Caco-2 (cell line): ENCODE results near the gene GRK1. TPM values are rescaled to one million over a fixed set of nuclear protein-coding genes. Genes with fewer than 3 reads are reported as not detected.

Experiments
- Bru-seq: library from RNA; stranded (reverse); fragments of 400-500 nt; gene quantifications from one replicate; lab custom pipeline; 2021; lab: Mats Ljungman, UMichigan
- BruChase-seq, 2 experiments: library from RNA; stranded (reverse); fragments of 400-500 nt; gene quantifications; one replicate each; lab custom pipeline; 2021; lab: Mats Ljungman, UMichigan
- BruUV-seq: library from RNA; stranded (reverse); fragments of 400-500 nt; replicated peaks from 2 replicates; lab custom pipeline; 2021; lab: Mats Ljungman, UMichigan
- CTCF ChIA-PET: fragments of 300-600 bp; sonication (Branson Sonifier 250); formaldehyde crosslinking; loops from one replicate; lab custom pipeline; 2022; ENCODE audit warnings: antibody characterized with exemption; lab: Charles Lee
- POLR2A ChIA-PET: fragments of 300-600 bp; sonication (Branson Sonifier 250); formaldehyde crosslinking; loops from one replicate; lab custom pipeline; 2022; ENCODE audit warnings: antibody characterized with exemption; lab: Charles Lee
- DNase-seq, 2 experiments: peaks; one replicate each; pipeline versions ENCODE4 v3.0.0 to v3.0.0-alpha.2; 2020 to 2022
- H3K27me3 ChIP-seq: replicated peaks from 2 replicates; pipeline ENCODE4 v1.6.0; 2011; ENCODE audit warnings: low read length; ENCODE audit not compliant: control insufficient read depth, insufficient read depth
- H3K36me3 ChIP-seq: 2 replicates; pipeline ENCODE4 v1.5.1; 2011; ENCODE audit warnings: low read length; ENCODE audit not compliant: control insufficient read depth, insufficient read depth
- H3K4me1 ChIP-seq: fragments of 250-450 bp; sonication (Bioruptor Pico); 2 replicates; pipeline ENCODE4 v1.5.1; 2020; ENCODE audit warnings: mild to moderate bottlenecking
- H3K4me3 ChIP-seq: 2 replicates; pipeline ENCODE4 v1.5.1; 2011; ENCODE audit warnings: low read depth, mild to moderate bottlenecking, control low read depth, low read length
- H3K9me3 ChIP-seq: fragments of 250-450 bp; sonication (Bioruptor Pico); 2 replicates; pipeline ENCODE4 v1.5.1; 2020; ENCODE audit warnings: mild to moderate bottlenecking, moderate library complexity
- H3K27ac Mint-ChIP-seq: one replicate; pipeline ENCODE4 v1.8.0; 2022; ENCODE audit warnings: mixed read lengths; ENCODE audit not compliant: unreplicated experiment
- H3K27me3 Mint-ChIP-seq: one replicate; pipeline ENCODE4 v1.8.0; 2022; ENCODE audit warnings: mixed read lengths; ENCODE audit not compliant: insufficient read depth, unreplicated experiment
- H3K36me3 Mint-ChIP-seq: one replicate; pipeline ENCODE4 v1.8.0; 2022; ENCODE audit warnings: mild to moderate bottlenecking, mixed read lengths; ENCODE audit not compliant: insufficient read depth, unreplicated experiment
- H3K4me1 Mint-ChIP-seq: one replicate; pipeline ENCODE4 v1.8.0; 2022; ENCODE audit warnings: low read depth, mixed read lengths; ENCODE audit not compliant: unreplicated experiment
- H3K4me3 Mint-ChIP-seq: one replicate; pipeline ENCODE4 v1.8.0; 2022; ENCODE audit warnings: mild to moderate bottlenecking, moderate library complexity, mixed read lengths; ENCODE audit not compliant: unreplicated experiment
- H3K9me3 Mint-ChIP-seq: one replicate; pipeline ENCODE4 v1.8.0; 2022; ENCODE audit warnings: mixed read lengths; ENCODE audit not compliant: unreplicated experiment
- CTCF ChIP-seq, 2 experiments: fragments of 200-600 bp in 1 of 2; IDR thresholded peaks; 1 replicate in 1 of 2; 2 replicates in 1 of 2; pipeline versions ENCODE4 v1.5.1 to v1.8.0; 2011 to 2022; ENCODE audit warnings: antibody characterized with exemption in 1 of 2, control low read depth in 1 of 2, inconsistent platforms in 1 of 2, low read depth in 1 of 2, low read length in 1 of 2, mild to moderate bottlenecking in 1 of 2, moderate library complexity in 1 of 2; ENCODE audit not compliant: insufficient read depth in 1 of 2, severe bottlenecking in 1 of 2, unreplicated experiment in 1 of 2
- intact Hi-C: fragments of 100-400 bp; cut with micrococcal nuclease; formaldehyde crosslinking; loops from one replicate; pipeline ENCODE4 v1.10.0; 2022; ENCODE audit not compliant: unreplicated experiment
- long read RNA-seq: library from polyadenylated mRNA; stranded (forward); transcript quantifications from one replicate; pipeline ENCODE4 v2.0.0, GENCODE V29; 2022
- total RNA-seq: library from RNA; stranded (reverse); gene quantifications from 2 replicates; pipeline ENCODE4 v1.2.3, GENCODE V29; 2022

Gene GRK1
- 0.19 TPM in 1 of 2 replicates, not detected in the other for total RNA-seq
- Bru-seq, nascent RNA, result percentile 1 among the genes with signal in this experiment
- percentile 2 among the genes with signal in this experiment for BruChase-seq, experiment 1, labeled RNA remaining after a 2-hour chase
- percentile 10 among the genes with signal in this experiment for BruChase-seq, experiment 2, labeled RNA remaining after a 6-hour chase
- long read RNA-seq, result 0 reads

GRCh38 chr13:113666951-113667701, at the start of gene GRK1:
TSS of gene GRK1 (plus strand) at chr13:113667219. CDS start at chr13:113667387, 168 bp downstream.
- Mint-ChIP-seq H3K4me3 (no peak within 1 kb of the TSS), H3K4me1 (peaks cover 13% of the 10 kb centered on the region), H3K9me3 (peaks cover 4% of the 10 kb centered on the region), H3K27ac (no peak within 1 kb of the TSS), H3K27me3 (no peaks in the 10 kb centered on the region), H3K36me3 (no peaks in the 10 kb centered on the region)
- no peaks in the 10 kb centered on the region for H3K9me3 ChIP-seq
- intact Hi-C loops, result no loop called here
- no TSS peak for BruUV-seq
- CTCF ChIA-PET, result interaction anchor here (0.6 to 1.0 kb wide), 2 partner anchors 57 to 62 kb away, joined by 3 read pairs; no protein-coding TSS in a partner anchor
- POLR2A ChIA-PET, result no interaction called here
- no peaks in the 10 kb centered on the region for H3K4me1 ChIP-seq
- DNase-seq, result peak in 1 of 2 experiments; percentile 28
- no peaks in the 10 kb centered on the region for H3K27me3 ChIP-seq
- no peak within 1 kb of the TSS for H3K4me3 ChIP-seq
- TF ChIP-seq CTCF (IDR thresholded peaks at IDR 0.05; ENCODE audit: insufficient read depth in 1 of 2, low read depth in 1 of 2, low read length in 1 of 2, severe bottlenecking in 1 of 2, unreplicated experiment in 1 of 2), result no peak
- H3K36me3 ChIP-seq, result no peaks in the 10 kb centered on the region

GRCh38 chr13:113617961-113618360, 49.1 kb upstream of the GRK1 start:
- Mint-ChIP-seq H3K27me3 (no peaks in the 10 kb centered on the region), H3K4me3 (no peak overlapping the region), H3K27ac (no peak overlapping the region), H3K36me3 (peaks cover 46% of the 10 kb centered on the region), H3K9me3 (no peaks in the 10 kb centered on the region), H3K4me1 (no peaks in the 10 kb centered on the region)
- Histone ChIP-seq H3K4me3 (no peak overlapping the region), H3K9me3 (no peaks in the 10 kb centered on the region), H3K4me1 (no peaks in the 10 kb centered on the region), H3K36me3 (no peaks in the 10 kb centered on the region; the same call in none of the 2 replicates), H3K27me3 (no peaks in the 10 kb centered on the region)
- no peak for DNase-seq
- intact Hi-C loops, result no loop called here
- TF ChIP-seq CTCF (IDR thresholded peaks at IDR 0.05; ENCODE audit: insufficient read depth in 1 of 2, low read depth in 1 of 2, low read length in 1 of 2, severe bottlenecking in 1 of 2, unreplicated experiment in 1 of 2), result no peak
- BruUV-seq, result no TSS peak
- ChIA-PET CTCF (no interaction called here), POLR2A (no interaction called here)

GRCh38 chr13:113618455-113618854, 48.6 kb upstream of the GRK1 start:
- Histone ChIP-seq H3K36me3 (no peaks in the 10 kb centered on the region; the same call in none of the 2 replicates), H3K9me3 (no peaks in the 10 kb centered on the region), H3K27me3 (no peaks in the 10 kb centered on the region), H3K4me1 (no peaks in the 10 kb centered on the region), H3K4me3 (no peak overlapping the region)
- no peaks in the 10 kb centered on the region for H3K4me1 Mint-ChIP-seq
- H3K36me3 Mint-ChIP-seq, result peaks cover 51% of the 10 kb centered on the region
- BruUV-seq, result no TSS peak
- intact Hi-C loops, result no loop called here
- no peak overlapping the region for H3K4me3 Mint-ChIP-seq
- no peak overlapping the region for H3K27ac Mint-ChIP-seq
- TF ChIP-seq CTCF (IDR thresholded peaks at IDR 0.05; ENCODE audit: insufficient read depth in 1 of 2, low read depth in 1 of 2, low read length in 1 of 2, severe bottlenecking in 1 of 2, unreplicated experiment in 1 of 2), result no peak
- DNase-seq, result no peak
- H3K27me3 Mint-ChIP-seq, result no peaks in the 10 kb centered on the region
- POLR2A ChIA-PET, result no interaction called here
- H3K9me3 Mint-ChIP-seq, result no peaks in the 10 kb centered on the region
- CTCF ChIA-PET, result no interaction called here
